ENCODE data around the gene ENO3.
"Not testable (repeated sequence)": the region's sequence is repeated elsewhere in the genome, so short reads cannot be mapped to it uniquely, and the experiment has no call there.

ENO3 gene

GRCh38 chr17:4908711-4909496, 42.0 kb upstream of the ENO3 start:
- no peak overlapping the region for H3K4me3 ChIP-seq (replicated peaks; ENCODE audit: low read depth, low read length)
- peak; percentile 74 for DNase-seq (ENCODE audit: extremely low read depth, low read depth)
- TF ChIP-seq, protein P1, sequence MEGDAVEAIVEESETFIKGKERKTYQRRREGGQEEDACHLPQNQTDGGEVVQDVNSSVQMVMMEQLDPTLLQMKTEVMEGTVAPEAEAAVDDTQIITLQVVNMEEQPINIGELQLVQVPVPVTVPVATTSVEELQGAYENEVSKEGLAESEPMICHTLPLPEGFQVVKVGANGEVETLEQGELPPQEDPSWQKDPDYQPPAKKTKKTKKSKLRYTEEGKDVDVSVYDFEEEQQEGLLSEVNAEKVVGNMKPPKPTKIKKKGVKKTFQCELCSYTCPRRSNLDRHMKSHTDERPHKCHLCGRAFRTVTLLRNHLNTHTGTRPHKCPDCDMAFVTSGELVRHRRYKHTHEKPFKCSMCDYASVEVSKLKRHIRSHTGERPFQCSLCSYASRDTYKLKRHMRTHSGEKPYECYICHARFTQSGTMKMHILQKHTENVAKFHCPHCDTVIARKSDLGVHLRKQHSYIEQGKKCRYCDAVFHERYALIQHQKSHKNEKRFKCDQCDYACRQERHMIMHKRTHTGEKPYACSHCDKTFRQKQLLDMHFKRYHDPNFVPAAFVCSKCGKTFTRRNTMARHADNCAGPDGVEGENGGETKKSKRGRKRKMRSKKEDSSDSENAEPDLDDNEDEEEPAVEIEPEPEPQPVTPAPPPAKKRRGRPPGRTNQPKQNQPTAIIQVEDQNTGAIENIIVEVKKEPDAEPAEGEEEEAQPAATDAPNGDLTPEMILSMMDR (IDR thresholded peaks at IDR 0.05; ENCODE audit: low read depth, low read length, missing control alignments): peak; percentile 78

DNA sequence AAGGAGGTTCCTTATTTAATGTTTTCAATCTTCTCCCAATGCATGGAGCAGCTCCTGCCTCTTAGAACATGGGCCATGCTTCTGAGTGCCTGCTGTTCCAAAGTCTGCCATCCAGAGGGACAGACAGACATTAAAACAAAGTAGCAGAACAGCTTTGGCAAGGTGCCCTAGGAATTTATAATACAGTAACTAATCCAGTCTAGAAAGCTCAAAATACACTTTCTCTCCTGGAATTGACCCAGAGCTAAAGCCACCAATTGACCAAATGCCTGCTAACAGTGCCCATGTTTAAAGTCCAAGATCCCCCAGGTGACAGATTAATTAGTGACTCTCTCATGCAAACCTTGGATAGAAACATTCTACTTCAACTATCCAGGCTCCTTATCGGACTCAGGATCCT, 36.9 kb upstream of the ENO3 start:
- TF ChIP-seq, protein P1 (IDR thresholded peaks at IDR 0.05; ENCODE audit: low read depth, low read length, missing control alignments): no peak
- H3K4me3 ChIP-seq (replicated peaks; ENCODE audit: low read depth, low read length): no peak overlapping the region
- DNase-seq (ENCODE audit: extremely low read depth, low read depth): no peak

GRCh38 chr17:4914551-4914950, 36.4 kb upstream of the ENO3 start:
- not testable (repeated sequence) for DNase-seq (ENCODE audit: extremely low read depth, low read depth); H3K4me3 ChIP-seq (replicated peaks; ENCODE audit: low read depth, low read length)

GRCh38 chr17:4919511-4920047, 31.3 kb upstream of the ENO3 start:
- TF ChIP-seq, protein P1 (IDR thresholded peaks at IDR 0.05; ENCODE audit: low read depth, low read length, missing control alignments): no peak
- no peak for DNase-seq (ENCODE audit: extremely low read depth, low read depth)
- no peak overlapping the region for H3K4me3 ChIP-seq (replicated peaks; ENCODE audit: low read depth, low read length)

- TF ChIP-seq, protein P1 (IDR thresholded peaks at IDR 0.05; ENCODE audit: low read depth, low read length, missing control alignments): no peak
- H3K4me3 ChIP-seq (replicated peaks; ENCODE audit: low read depth, low read length): no peak overlapping the region
- DNase-seq (ENCODE audit: extremely low read depth, low read depth): no peak
Observed at GRCh38 chr17:4920351-4921048, 30.4 kb upstream of the ENO3 start.

GRCh38 chr17:4921320-4921719, 29.6 kb upstream of the ENO3 start:
- TF ChIP-seq, protein P1 (IDR thresholded peaks at IDR 0.05; ENCODE audit: low read depth, low read length, missing control alignments): no peak
- no peak overlapping the region for H3K4me3 ChIP-seq (replicated peaks; ENCODE audit: low read depth, low read length)
- no peak for DNase-seq (ENCODE audit: extremely low read depth, low read depth)

DNA sequence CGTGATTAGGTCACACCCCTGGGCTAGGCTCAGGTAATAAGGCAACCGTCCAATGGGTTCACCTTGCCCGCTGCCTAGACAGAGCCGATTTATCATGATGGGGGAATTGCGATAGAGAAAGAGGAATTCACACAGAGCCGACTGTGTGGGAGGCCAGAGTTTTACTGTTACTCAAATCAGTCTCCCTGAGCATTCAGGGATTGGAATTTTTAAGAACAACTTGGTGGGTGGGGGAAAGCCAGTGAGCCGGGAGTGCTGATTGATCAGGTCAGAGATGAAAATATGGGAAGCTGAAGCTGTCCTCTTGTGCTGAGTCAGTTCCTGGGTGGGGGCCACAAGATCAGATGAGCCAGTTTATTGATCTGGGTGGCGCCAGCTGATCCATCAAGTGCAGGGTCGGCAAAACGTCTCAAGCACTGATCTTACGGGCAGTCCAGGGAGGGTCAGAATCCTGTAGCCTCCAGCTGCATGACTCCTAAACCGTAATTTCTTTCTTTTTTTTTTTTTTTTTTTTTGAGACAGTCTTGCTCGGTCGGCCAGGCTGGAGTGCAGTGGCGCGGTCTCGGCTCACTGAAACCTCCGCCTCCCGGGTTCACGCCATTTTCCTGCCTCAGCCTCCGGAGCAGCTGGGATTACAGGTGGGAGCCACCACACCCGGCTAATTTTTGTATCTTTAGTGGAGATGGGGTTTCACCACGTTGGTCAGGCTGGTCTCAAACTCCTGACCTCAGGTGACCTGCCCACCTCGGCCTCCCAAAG, 24.2 kb upstream of the ENO3 start:
- not testable (repeated sequence) for H3K4me3 ChIP-seq (replicated peaks; ENCODE audit: low read depth, low read length); DNase-seq (ENCODE audit: extremely low read depth, low read depth)
